Measurements from ENCODE around the gene TTLL9. TPM values are rescaled to one million over a fixed set of nuclear protein-coding genes. Genes with fewer than 3 reads are reported as not detected.
"Not testable (repeated sequence)": the region's sequence is repeated elsewhere in the genome, so short reads cannot be mapped to it uniquely, and the experiment has no call there.

The TTLL9 gene
- total RNA-seq, 1 donor from 2014 or later: 0.24 TPM

DNA sequence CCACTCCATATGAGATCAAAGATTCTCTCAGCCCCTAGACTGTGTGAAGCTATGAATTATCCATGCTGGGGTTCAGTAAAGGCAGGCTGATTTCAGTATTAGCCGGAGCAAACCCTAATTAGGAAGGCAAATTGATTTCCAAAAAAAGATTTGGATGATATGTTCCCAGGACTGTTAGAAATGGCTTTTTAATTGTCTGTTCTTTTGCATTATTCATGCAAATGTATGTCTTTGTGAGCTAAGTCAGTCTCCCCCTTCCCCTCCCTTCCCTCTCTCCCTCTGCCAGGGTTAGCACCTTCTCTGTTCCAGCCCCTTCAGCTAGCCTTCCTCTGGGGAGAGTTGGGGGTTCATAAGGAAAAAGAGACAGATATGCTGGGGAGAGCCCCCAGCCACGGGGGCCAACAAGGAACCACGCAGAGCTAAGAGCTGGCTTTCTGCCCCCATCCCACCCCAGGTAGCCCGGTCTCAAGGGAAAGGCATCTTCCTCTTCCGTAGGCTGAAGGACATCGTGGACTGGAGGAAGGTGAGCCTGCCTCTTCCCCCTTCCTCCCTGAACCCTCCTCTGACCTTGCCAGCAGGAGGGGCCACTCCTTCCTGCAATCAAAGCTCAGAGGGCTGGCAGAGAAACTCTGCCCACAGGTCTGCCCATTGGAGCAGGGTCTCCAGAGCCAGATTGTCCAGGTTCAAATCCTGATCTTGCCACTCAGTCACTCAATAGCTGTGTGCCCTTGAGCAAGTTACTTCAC lies 49.1 kb downstream of the TTLL9 start:
- H3K9me3 Mint-ChIP-seq (ENCODE audit: unreplicated experiment): no peaks in the 10 kb centered on the region
- H3K36me3 Mint-ChIP-seq (ENCODE audit: unreplicated experiment): no peaks in the 10 kb centered on the region
- H3K4me3 Mint-ChIP-seq (ENCODE audit: unreplicated experiment): no peak overlapping the region
- H3K27ac Mint-ChIP-seq (ENCODE audit: unreplicated experiment): no peak overlapping the region
- H3K4me1 Mint-ChIP-seq (ENCODE audit: unreplicated experiment): no peaks in the 10 kb centered on the region
- TF ChIP-seq, protein P1, sequence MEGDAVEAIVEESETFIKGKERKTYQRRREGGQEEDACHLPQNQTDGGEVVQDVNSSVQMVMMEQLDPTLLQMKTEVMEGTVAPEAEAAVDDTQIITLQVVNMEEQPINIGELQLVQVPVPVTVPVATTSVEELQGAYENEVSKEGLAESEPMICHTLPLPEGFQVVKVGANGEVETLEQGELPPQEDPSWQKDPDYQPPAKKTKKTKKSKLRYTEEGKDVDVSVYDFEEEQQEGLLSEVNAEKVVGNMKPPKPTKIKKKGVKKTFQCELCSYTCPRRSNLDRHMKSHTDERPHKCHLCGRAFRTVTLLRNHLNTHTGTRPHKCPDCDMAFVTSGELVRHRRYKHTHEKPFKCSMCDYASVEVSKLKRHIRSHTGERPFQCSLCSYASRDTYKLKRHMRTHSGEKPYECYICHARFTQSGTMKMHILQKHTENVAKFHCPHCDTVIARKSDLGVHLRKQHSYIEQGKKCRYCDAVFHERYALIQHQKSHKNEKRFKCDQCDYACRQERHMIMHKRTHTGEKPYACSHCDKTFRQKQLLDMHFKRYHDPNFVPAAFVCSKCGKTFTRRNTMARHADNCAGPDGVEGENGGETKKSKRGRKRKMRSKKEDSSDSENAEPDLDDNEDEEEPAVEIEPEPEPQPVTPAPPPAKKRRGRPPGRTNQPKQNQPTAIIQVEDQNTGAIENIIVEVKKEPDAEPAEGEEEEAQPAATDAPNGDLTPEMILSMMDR (IDR thresholded peaks at IDR 0.05): no peak
- H3K27me3 Mint-ChIP-seq (ENCODE audit: unreplicated experiment): peaks cover 48% of the 10 kb centered on the region
- DNase-seq (ENCODE audit: extremely low spot score, unreplicated experiment): no peak

DNA sequence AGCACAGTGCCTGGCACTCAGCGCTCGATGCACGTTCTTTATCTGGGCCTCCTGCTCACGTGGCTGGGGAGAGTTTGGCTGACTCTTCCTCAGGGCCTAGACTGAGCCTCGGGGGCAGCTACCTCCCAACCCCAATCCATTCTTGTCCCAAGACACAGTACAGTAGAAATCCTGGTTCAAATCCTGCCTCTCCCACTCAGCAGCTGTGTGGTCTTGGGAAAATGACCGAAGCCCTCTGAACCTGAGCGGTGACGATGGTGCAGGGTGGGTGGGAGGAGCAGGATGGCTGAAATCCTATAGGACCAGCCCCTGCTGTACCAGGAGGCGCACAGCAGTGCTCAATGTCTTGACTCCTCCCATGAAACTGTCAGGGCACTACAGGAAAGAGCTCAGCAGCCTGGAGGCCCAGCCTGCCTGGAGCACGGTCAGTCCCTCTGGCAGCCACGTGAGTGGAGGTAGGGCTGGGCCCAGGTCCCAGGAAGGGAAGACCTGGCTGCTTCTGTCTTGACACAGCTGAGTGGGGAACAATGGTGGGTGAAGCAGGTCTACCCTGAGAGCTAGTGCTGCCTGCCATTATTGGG lies 49.9 kb downstream of the TTLL9 start:
- TF ChIP-seq, protein P1 (IDR thresholded peaks at IDR 0.05): no peak
- Mint-ChIP-seq H3K4me1 (ENCODE audit: unreplicated experiment) (no peaks in the 10 kb centered on the region), H3K27ac (ENCODE audit: unreplicated experiment) (no peak overlapping the region), H3K4me3 (ENCODE audit: unreplicated experiment) (no peak overlapping the region), H3K36me3 (ENCODE audit: unreplicated experiment) (no peaks in the 10 kb centered on the region), H3K27me3 (ENCODE audit: unreplicated experiment) (peaks cover 47% of the 10 kb centered on the region), H3K9me3 (ENCODE audit: unreplicated experiment) (no peaks in the 10 kb centered on the region)
- DNase-seq (ENCODE audit: extremely low spot score, unreplicated experiment): no peak

DNA sequence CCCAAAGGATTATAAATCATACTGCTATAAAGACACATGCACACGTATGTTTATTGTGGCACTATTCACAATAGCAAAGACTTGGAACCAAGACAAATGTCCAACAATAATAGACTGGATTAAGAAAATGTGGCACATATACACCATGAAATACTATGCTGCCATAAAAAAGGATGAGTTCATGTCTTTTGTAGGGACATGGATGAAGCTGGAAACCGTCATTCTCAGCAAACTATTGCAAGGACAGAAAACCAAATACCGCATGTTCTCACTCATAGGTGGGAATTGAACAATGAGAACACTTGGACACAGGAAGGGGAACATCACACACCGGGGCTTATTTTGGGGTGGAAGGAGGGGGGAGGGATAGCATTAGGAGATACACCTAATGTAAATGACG lies 51.0 kb downstream of the TTLL9 start:
- H3K27ac Mint-ChIP-seq (ENCODE audit: unreplicated experiment); DNase-seq (ENCODE audit: extremely low spot score, unreplicated experiment); H3K9me3 Mint-ChIP-seq (ENCODE audit: unreplicated experiment); H3K4me3 Mint-ChIP-seq (ENCODE audit: unreplicated experiment); H3K4me1 Mint-ChIP-seq (ENCODE audit: unreplicated experiment); H3K36me3 Mint-ChIP-seq (ENCODE audit: unreplicated experiment): not testable (repeated sequence)
- peaks cover 54% of the 10 kb centered on the region for H3K27me3 Mint-ChIP-seq (ENCODE audit: unreplicated experiment)

DNA sequence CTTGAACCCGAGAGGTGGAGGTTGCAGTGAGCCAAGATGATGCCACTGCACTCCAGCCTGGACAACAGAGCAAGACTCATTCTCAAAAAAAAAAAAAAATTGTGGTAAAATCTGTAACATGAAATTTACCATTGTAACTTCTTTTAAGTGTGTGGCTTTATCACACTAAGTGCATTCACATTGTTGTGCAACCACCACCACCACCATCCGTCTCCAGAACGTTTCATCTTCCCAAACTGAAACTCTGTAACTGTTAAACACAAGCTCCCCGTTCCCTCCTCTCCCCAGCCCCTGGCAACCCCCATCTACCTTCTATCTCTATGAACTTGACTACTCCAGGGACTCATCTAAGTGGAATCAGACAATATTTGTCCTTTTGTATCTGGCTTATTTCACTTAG lies 51.7 kb downstream of the TTLL9 start:
- Mint-ChIP-seq H3K4me3 (ENCODE audit: unreplicated experiment) (no peak overlapping the region), H3K27ac (ENCODE audit: unreplicated experiment) (no peak overlapping the region), H3K9me3 (ENCODE audit: unreplicated experiment) (no peaks in the 10 kb centered on the region), H3K36me3 (ENCODE audit: unreplicated experiment) (no peaks in the 10 kb centered on the region), H3K27me3 (ENCODE audit: unreplicated experiment) (peaks cover 52% of the 10 kb centered on the region), H3K4me1 (ENCODE audit: unreplicated experiment) (no peaks in the 10 kb centered on the region)
- no peak for DNase-seq (ENCODE audit: extremely low spot score, unreplicated experiment)
- TF ChIP-seq, protein P1 (IDR thresholded peaks at IDR 0.05): no peak

DNA sequence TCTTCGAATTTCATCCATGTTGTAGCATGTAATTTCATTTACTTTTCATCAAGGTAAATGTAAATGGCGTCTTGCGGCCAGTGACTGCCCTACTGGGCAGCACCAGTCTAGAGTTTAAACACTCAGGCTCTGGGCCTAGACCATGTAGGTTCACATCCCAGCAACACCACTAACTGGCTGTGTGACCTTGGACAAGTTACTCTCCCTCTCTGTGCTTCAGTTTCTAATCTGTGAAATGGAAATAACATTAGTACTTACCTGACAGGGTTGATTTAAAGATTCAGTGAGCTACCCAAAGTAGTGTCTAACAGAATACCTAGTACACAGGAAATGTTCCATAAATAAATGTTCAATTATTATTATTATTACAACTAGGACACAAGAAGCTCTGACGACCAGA lies 52.2 kb downstream of the TTLL9 start:
- Mint-ChIP-seq H3K27me3 (ENCODE audit: unreplicated experiment) (peaks cover 54% of the 10 kb centered on the region), H3K9me3 (ENCODE audit: unreplicated experiment) (no peaks in the 10 kb centered on the region), H3K4me3 (ENCODE audit: unreplicated experiment) (no peak overlapping the region), H3K36me3 (ENCODE audit: unreplicated experiment) (no peaks in the 10 kb centered on the region), H3K27ac (ENCODE audit: unreplicated experiment) (no peak overlapping the region), H3K4me1 (ENCODE audit: unreplicated experiment) (no peaks in the 10 kb centered on the region)
- DNase-seq (ENCODE audit: extremely low spot score, unreplicated experiment): no peak
- TF ChIP-seq, protein P1 (IDR thresholded peaks at IDR 0.05): no peak
